HCEC 1CT (cell line): Measurements from ENCODE around the gene PLA1A.
"Not testable (repeated sequence)": the region's sequence is repeated elsewhere in the genome, so short reads cannot be mapped to it uniquely, and the experiment has no call there.

ENCODE experiments used
- DNase-seq: peaks from one replicate; pipeline ENCODE4 v3.0.0-alpha.2; 2017

PLA1A gene

GRCh38 chr3:119580067-119580760 lies 17.5 kb upstream of the PLA1A start:
- no peak for DNase-seq

GRCh38 chr3:119582178-119582577 lies 15.5 kb upstream of the PLA1A start:
- DNase-seq, result no peak

GRCh38 chr3:119585208-119585607 lies 12.5 kb upstream of the PLA1A start:
- DNase-seq, result no peak

- DNase-seq, result no peak
These were observed 11.7 kb upstream of the PLA1A start for GRCh38 chr3:119585856-119586570.

GRCh38 chr3:119586733-119587172 lies 10.9 kb upstream of the PLA1A start:
- DNase-seq, result no peak

GRCh38 chr3:119588112-119588511 lies 9.6 kb upstream of the PLA1A start:
- DNase-seq, result no peak

GRCh38 chr3:119589102-119589773 lies 8.4 kb upstream of the PLA1A start:
- no peak for DNase-seq

GRCh38 chr3:119590706-119591105 lies 7.0 kb upstream of the PLA1A start:
- no peak for DNase-seq

GRCh38 chr3:119592861-119593260 lies 4.8 kb upstream of the PLA1A start:
- no peak for DNase-seq

GRCh38 chr3:119594066-119594465 lies 3.6 kb upstream of the PLA1A start:
- DNase-seq, result no peak

- not testable (repeated sequence) for DNase-seq
These were observed 2.8 kb upstream of the PLA1A start for GRCh38 chr3:119594929-119595328.

- no peak for DNase-seq
These were observed 1.9 kb upstream of the PLA1A start for GRCh38 chr3:119595639-119596334.

- no peak for DNase-seq
These were observed 1.3 kb upstream of the PLA1A start for GRCh38 chr3:119596398-119596797.

GRCh38 chr3:119598410-119599098 lies 869 bp downstream of the PLA1A start:
- no peak for DNase-seq

GRCh38 chr3:119599558-119600174 lies 2.0 kb downstream of the PLA1A start:
- DNase-seq, result no peak

- no peak for DNase-seq
These were observed 3.0 kb downstream of the PLA1A start for GRCh38 chr3:119600732-119601131.

GRCh38 chr3:119601154-119601553 lies 3.5 kb downstream of the PLA1A start:
- DNase-seq, result no peak

- DNase-seq, result no peak
These were observed 5.0 kb downstream of the PLA1A start for GRCh38 chr3:119602676-119603075.

- DNase-seq, result peak; percentile 30
These were observed 7.2 kb downstream of the PLA1A start for GRCh38 chr3:119604878-119605277.

- no peak for DNase-seq
These were observed 10.8 kb downstream of the PLA1A start for GRCh38 chr3:119608405-119609000.

- no peak for DNase-seq
These were observed 11.6 kb downstream of the PLA1A start for GRCh38 chr3:119609301-119609700.

GRCh38 chr3:119611664-119612063 lies 14.0 kb downstream of the PLA1A start:
- no peak for DNase-seq
